Stimulated activated effector memory CD8-positive, alpha-beta T cell treated with anti-CD3 and anti-CD28 coated beads, Interleukin-12 subunit alpha, Interleukin-12 subunit beta, amount 100 ng/mL, for 72 hours (primary cell): ENCODE measurements around the gene ARMC10.
"Not testable (repeated sequence)": the region's sequence is repeated elsewhere in the genome, so short reads cannot be mapped to it uniquely, and the experiment has no call there.

Source experiments
- ATAC-seq: fragments of 150-1000 bp; cut with Tn5 transposase; 2 replicates; pipeline ENCODE4 v1.10.0; 2021
- DNase-seq, 2 donors: peaks; one replicate each; pipeline ENCODE4 v3.0.0; 2021 to 2022; ENCODE audit warnings: low spot score in 2 of 2
- H3K27ac Mint-ChIP-seq: one replicate; pipeline ENCODE4 v1.8.0; 2022; ENCODE audit warnings: mild to moderate bottlenecking, mixed read lengths
- H3K36me3 Mint-ChIP-seq: one replicate; pipeline ENCODE4 v1.8.0; 2022; ENCODE audit warnings: mild to moderate bottlenecking, mixed read lengths
- H3K4me1 Mint-ChIP-seq: one replicate; pipeline ENCODE4 v1.8.0; 2022; ENCODE audit warnings: mixed read lengths
- H3K4me3 Mint-ChIP-seq: one replicate; pipeline ENCODE4 v1.8.0; 2022; ENCODE audit warnings: mild to moderate bottlenecking, mixed read lengths
- H3K9me3 Mint-ChIP-seq: one replicate; pipeline ENCODE4 v1.8.0; 2022; ENCODE audit warnings: mixed read lengths

Gene ARMC10

DNA sequence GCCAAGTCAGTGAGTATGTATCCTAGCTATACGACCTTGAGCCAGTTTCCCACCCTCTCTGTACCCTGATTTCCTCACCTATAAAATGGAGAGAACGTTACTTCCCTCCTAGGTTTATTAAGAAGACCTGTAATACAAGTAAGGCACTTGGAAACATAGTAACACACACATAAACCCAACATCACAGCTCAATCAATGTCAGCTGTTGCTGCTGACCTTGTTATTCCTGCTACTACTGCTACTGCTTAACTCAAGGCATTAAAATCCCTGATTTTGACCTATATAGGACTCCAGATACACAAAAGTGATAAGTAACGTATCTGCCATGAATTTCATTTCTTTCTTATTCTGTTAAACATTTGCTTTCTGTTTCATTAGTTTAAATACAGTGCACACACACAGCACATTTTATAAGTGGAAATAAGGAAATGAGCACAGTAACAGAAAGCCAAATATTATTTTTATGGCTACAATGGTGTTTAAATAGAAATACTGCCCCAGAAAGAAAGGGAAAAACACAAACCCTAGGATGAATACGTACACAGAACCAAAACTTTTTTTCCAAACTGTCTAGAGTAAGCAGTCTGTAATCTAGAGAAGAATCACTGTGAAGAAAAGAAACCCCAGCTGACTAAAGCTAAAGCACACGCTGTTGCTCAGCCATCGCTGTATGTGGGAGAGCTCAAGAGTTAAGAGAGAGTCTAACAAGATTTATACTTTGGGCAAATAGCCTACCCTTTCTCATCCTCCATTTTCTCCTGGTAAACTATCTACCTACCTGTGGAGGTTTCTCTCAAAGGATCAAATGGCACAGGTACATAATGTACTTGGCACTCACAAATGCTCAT is 55.0 kb downstream of the ARMC10 start:
- no peak overlapping the region for H3K4me3 Mint-ChIP-seq
- H3K4me1 Mint-ChIP-seq = peaks cover 7% of the 10 kb centered on the region

DNA sequence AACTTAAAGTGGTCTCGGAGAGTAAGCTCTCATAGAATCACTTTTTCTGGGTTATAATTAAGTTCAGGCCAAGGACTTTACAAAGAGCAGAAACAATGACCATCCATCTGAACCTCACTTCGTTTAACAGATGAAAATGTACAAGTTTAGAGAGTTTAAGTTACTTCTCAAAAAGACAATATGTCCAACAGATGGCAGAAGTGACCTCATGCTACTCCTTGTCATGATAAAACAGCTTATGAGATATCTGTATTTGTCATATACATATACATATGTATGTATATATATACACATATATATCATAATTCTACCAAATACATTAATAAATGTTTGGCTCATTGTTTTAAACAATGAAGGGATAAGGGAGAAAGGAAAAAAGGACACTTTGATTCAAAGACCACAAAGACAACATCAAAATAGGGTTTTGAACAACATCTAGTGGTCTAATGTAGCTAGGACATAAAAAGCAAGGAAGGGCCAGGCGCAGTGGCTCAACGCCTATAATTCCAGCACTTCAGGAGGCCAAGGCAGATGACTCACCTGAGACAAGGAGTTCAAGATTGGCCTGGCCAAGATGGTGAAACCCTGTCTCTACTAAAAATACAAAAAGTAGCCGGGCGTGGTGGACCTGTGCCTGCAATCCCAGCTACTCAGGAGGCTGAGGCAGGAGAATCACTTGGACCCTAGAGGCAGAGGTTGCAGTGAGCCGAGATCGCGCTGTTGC is 56.1 kb downstream of the ARMC10 start:
- no peak for ATAC-seq

More for the DNA sequence above, 55.0 kb downstream of the ARMC10 start:
- ATAC-seq (no peak), DNase-seq (no peak)
- Mint-ChIP-seq H3K9me3 (no peaks in the 10 kb centered on the region), H3K36me3 (peaks cover 24% of the 10 kb centered on the region), H3K27ac (no peak overlapping the region)

DNA sequence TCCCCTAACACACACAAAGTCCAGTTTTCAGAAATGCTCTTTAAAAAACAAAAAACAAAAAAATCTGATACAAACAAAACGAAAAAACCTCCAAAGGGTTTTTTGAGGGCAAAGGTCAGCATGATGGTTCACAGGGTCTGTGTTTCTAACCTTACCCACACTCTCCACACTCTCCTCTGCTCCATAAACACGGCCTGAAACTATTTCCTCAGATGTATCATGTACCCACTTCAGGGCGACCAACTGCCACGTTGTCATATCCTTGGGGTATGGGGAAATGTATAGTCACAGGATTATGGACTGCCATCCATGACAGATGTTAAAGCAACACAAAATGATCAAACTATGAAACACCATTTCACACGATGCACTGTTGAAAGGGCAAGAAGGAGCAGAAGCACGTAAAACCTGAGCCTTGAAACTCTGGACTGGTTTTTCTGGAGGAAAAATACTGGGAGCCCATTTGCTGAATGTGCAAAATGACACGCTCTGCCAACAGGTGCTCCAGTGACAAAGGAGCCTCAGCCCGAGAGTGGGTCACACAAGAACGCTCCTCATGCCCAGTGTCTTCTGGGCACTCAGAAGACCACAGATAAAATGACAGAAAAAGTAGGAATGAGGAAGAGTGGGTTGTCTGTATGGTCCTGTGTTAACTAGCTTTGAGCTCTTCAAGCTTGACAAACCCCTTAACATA is 58.2 kb downstream of the ARMC10 start:
- Mint-ChIP-seq H3K4me3 (no peak overlapping the region), H3K4me1 (peaks cover 7% of the 10 kb centered on the region), H3K36me3 (peaks cover 6% of the 10 kb centered on the region), H3K9me3 (no peaks in the 10 kb centered on the region), H3K27ac (peak overlapping the region; percentile 33)
- no peak for ATAC-seq
- DNase-seq = no peak

More for the DNA sequence above, 56.1 kb downstream of the ARMC10 start:
- Mint-ChIP-seq H3K4me1 (peaks cover 7% of the 10 kb centered on the region), H3K36me3 (peaks cover 21% of the 10 kb centered on the region), H3K4me3 (no peak overlapping the region), H3K27ac (no peak overlapping the region), H3K9me3 (no peaks in the 10 kb centered on the region)
- no peak for DNase-seq

DNA sequence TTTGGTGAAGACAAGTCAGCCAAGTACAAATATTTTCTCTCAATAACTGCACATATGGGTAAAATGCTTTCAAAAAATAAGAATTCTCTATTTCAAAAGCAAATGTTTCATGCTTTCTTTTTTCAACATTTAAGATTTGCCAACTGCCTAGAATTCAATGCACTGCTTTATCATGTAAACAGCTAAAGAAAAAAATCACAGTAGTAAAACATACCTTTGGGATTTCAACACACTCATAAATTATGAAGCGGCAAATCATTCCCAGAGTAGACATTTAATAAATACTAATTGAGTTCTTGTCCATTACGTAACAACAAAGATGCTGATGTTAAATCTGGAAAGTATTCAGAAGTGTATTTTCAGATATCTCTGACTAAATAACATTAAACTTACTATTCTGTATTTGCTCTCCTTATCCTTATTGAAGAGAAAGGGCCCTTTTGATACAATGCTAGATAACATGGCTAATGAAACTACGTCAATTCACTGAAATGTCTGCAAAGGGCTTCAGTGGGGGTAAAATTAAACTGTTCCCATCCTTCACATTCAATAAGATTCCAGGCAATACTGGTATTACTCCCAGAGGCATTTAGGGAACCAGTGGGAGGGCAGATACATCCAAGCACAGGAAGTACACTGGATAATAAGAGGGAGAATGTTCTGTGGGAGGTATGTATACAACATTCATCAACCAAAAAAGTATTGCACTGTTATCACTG is 60.1 kb downstream of the ARMC10 start:
- Mint-ChIP-seq H3K4me3 (no peak overlapping the region), H3K27ac (no peak overlapping the region), H3K4me1 (peaks cover 7% of the 10 kb centered on the region), H3K9me3 (no peaks in the 10 kb centered on the region), H3K36me3 (no peaks in the 10 kb centered on the region)
- no peak for ATAC-seq
- no peak for DNase-seq

DNA sequence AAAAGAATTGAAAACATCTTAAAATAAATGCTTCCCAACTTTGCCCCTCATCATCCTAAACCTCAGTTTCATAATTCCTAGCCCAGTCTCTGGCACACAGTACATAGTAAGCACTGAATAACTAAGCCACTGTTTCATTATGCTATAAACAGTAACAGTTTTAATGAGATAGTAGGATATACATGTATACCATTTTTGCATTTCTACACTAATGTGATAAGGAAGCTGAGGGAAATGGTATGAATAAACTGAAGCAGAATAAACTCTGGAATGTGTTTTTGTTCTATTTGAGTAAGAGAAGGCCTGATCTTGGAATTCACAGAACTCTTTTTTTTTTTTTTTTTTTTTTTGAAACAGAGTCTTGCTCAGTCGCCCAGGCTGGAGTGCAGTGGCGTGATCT is 65.1 kb downstream of the ARMC10 start:
- ATAC-seq (no peak), DNase-seq (no peak)
- no peaks in the 10 kb centered on the region for H3K4me1 Mint-ChIP-seq
- no peak overlapping the region for H3K27ac Mint-ChIP-seq
- no peaks in the 10 kb centered on the region for H3K9me3 Mint-ChIP-seq
- H3K4me3 Mint-ChIP-seq = no peak overlapping the region
- H3K36me3 Mint-ChIP-seq = peaks cover 9% of the 10 kb centered on the region

DNA sequence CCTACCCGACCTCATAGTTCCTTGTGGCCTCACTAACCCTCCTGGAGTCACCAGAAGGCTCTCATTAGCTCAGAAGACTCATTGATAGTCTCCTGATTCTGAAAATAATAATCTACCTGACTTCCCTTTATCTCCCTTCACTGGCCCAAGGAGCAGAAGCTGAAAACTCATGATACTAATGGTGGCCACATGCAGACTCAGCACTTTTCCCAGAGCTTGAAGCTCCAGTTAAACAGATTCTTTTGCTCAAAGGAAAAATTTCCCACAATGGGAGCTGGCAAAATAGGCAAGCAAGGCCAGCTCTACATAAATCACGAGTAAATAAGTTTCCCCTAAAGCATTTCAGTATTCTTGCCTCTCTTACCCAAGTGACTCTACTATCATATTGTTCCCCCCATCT is 65.7 kb downstream of the ARMC10 start:
- ATAC-seq (no peak), DNase-seq (no peak)
- Mint-ChIP-seq H3K9me3 (no peaks in the 10 kb centered on the region), H3K27ac (no peak overlapping the region), H3K36me3 (peaks cover 9% of the 10 kb centered on the region), H3K4me1 (no peaks in the 10 kb centered on the region), H3K4me3 (no peak overlapping the region)

DNA sequence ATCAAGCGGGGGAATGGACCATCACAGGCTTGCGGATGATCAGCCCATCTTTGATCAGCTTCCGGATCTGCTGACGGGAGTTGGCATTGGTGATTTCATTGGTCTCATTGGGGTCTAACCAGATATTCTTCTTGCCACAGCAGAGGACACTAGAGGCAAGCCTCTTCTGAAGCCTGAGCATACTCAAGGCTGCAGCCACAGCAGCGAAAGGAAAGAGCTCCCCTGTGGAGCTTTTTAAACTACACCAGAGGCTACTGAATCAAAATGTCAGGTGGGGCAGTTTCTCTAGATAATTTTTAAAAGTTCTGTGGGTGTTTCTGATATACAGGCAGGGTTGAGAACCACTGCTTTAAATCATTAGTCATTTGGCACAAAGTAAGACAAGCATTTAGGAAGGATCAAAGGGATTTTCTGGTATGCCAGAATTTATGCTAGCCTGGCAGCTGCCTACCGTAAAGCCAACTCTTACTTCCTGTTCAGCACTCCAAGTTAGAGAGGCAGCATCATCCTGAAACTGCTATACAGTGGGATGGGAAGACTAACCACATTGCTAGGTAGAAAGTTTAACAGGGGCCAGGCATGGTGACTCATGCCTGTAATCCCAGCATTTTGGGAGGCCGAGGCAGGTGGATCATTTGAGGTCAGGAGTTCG is 66.9 kb downstream of the ARMC10 start:
- H3K27ac Mint-ChIP-seq = no peak overlapping the region
- no peaks in the 10 kb centered on the region for H3K4me1 Mint-ChIP-seq
- H3K9me3 Mint-ChIP-seq = no peaks in the 10 kb centered on the region
- no peak overlapping the region for H3K4me3 Mint-ChIP-seq
- ATAC-seq (no peak), DNase-seq (no peak)
- peaks cover 9% of the 10 kb centered on the region for H3K36me3 Mint-ChIP-seq

DNA sequence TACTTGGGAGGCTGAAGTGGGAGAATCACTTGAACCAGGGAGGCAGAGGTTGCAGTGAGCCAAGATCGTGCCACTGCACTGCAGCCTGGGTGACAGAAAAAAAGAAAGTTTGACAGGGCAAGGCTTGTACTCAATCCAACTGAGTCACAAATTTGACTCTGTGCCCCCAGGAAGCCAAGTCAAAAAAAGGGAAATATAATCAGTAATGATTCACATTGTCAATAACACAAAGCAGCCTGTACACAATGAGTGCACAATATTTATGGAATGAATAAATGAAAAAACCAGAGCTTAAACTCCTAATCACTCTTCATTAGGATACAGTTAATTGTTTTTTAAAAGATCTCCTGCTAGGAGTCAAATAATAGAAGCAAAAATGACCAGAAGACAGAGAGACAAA is 67.6 kb downstream of the ARMC10 start:
- Mint-ChIP-seq H3K4me1 (peaks cover 6% of the 10 kb centered on the region), H3K9me3 (no peaks in the 10 kb centered on the region), H3K4me3 (no peak overlapping the region), H3K27ac (no peak overlapping the region), H3K36me3 (peaks cover 9% of the 10 kb centered on the region)
- DNase-seq (no peak), ATAC-seq (no peak)

DNA sequence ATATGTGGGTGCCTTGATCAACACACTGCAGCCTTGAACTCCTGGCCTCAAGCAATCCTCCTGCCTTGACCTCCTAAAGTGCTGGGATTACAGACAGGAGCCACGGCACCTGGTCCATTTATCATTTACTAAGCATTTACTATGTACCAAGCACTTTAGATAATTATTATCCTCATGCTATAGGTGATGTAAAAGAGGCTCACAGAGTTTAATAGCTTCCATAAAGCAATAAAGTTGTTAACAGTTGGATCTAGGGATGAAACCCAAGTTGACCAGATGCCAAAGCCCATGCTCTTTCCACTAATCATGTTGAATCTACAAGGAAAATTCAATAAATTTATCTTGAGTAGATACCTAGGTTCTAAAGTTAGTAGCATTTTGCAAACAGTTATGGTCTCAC is 68.9 kb downstream of the ARMC10 start:
- no peak for DNase-seq
- Mint-ChIP-seq H3K4me3 (no peak overlapping the region), H3K27ac (no peak overlapping the region), H3K36me3 (peaks cover 12% of the 10 kb centered on the region), H3K9me3 (no peaks in the 10 kb centered on the region), H3K4me1 (peaks cover 20% of the 10 kb centered on the region)
- no peak for ATAC-seq

DNA sequence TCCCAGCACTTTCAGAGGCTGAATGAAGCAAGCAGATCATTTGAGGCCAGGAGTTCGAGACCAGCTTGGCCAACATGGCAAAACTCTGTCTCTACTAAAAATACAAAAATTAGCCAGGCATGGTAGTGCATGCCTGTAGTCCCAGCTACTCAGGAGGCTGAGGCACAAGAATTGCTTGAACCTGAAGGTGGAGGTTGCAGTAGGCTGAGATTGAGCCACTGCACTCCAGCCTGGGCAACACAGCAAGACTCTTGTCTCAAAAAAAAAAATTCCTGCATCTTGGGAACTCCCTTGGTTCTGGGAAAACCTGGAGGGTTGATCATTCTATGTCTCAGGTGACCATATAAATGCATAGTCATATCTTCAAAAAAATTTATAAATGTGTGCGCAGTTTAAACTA is 69.8 kb downstream of the ARMC10 start:
- DNase-seq, H3K9me3 Mint-ChIP-seq, ATAC-seq, H3K27ac Mint-ChIP-seq, H3K4me3 Mint-ChIP-seq: not testable (repeated sequence)
- peaks cover 20% of the 10 kb centered on the region for H3K4me1 Mint-ChIP-seq
- peaks cover 15% of the 10 kb centered on the region for H3K36me3 Mint-ChIP-seq

DNA sequence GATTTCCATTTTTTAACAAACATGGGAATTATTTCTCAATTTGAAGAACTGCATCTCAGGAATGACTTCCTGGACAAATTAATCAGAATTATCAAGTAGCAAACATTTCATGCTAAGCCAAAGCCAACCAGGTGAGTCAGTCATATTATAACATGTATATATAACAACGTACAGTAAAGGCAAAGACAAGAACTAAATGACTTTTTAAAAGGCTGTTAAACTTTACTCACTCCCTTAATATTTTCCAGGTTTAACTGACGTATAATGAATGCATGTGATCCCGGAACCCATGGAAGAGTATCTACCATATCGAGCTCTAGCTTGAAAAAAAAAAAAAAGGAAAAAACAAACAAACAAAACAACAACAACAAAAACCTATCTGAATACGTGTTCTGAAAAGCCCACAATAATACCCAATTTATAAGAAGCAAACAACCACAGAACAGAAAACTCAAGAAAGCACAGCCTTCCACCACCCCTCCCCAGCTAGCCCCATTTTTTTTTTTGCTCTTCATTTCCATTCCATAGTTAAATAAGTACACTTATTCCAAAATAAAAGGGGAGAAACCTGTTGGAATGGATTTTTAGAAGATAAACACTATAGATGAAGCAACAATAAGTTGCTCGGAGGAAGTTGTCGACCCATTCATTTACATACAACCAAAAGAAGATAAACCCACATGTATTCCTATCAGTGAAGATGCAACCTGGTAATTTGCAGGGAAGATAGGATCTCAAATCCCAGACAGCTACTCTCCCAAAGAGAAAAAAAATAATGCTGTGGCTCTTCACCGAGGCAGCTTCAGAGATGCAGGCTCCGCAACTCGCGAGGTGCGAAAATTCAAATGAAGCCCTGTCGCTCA is 73.4 kb downstream of the ARMC10 start:
- Mint-ChIP-seq H3K4me3 (peak overlapping the region; percentile 90), H3K4me1 (peaks cover 25% of the 10 kb centered on the region), H3K36me3 (peaks cover 6% of the 10 kb centered on the region), H3K9me3 (no peaks in the 10 kb centered on the region), H3K27ac (peak overlapping the region; percentile 98)
- DNase-seq (no peak), ATAC-seq (no peak)
